ENCODE data around the gene PIK3R4. TPM values are rescaled to one million over a fixed set of nuclear protein-coding genes. Genes with fewer than 3 reads are reported as not detected.

The PIK3R4 gene
- total and polyA plus RNA-seq, 3 experiments from 2014 or later = 20.8 to 34.8 (median 32.0) TPM

DNA sequence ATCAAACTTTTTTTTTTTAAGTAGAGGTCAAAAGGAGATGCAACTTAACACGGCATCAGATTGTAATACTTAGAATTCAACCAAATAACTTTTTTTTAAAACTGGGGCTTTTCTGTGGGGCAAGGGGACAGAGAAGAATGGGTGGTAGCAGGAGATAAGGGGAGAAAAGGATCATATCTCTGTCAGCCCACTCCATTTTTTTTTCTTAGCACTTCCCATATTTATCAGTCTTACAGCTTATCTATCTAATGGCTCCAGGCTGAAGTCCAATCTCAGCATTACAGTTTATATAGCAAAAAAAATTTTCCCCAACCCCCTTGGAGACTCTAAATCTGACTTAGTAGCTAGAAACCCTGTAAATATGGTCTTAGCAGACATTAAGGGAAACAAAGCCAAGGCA lies 69.3 kb downstream of the PIK3R4 start:
- ChIA-PET CTCF (no interaction called here), POLR2A (interaction anchor here (0.6 kb wide), 1 partner anchor 34 kb away, joined by 5 read pairs; no protein-coding TSS in a partner anchor)
- Mint-ChIP-seq H3K9me3 (no peaks in the 10 kb centered on the region), H3K27me3 (no peaks in the 10 kb centered on the region), H3K4me1 (no peaks in the 10 kb centered on the region), H3K36me3 (peaks cover 5 to 79% (median 29%) of the 10 kb centered on the region in 3 donors), H3K4me3 (no peak overlapping the region), H3K27ac (peak overlapping the region in 2 of 8 donors; percentile 17 to 56)
- H3K9me3 ChIP-seq (ENCODE audit: low read length) = no peaks in the 10 kb centered on the region
- H3K27me3 ChIP-seq (ENCODE audit: insufficient read depth, low read length, poor library complexity, severe bottlenecking) = no peaks in the 10 kb centered on the region
- no peak for DNase-seq
- H3K27ac ChIP-seq (ENCODE audit: low read depth, low read length) = no peak overlapping the region
- no peak overlapping the region for H3K4me3 ChIP-seq (ENCODE audit: low read length)
- H3K4me1 ChIP-seq (ENCODE audit: insufficient read depth, low read length) = no peaks in the 10 kb centered on the region
- peaks cover 19% of the 10 kb centered on the region for H3K36me3 ChIP-seq (ENCODE audit: insufficient read depth, low read length)

DNA sequence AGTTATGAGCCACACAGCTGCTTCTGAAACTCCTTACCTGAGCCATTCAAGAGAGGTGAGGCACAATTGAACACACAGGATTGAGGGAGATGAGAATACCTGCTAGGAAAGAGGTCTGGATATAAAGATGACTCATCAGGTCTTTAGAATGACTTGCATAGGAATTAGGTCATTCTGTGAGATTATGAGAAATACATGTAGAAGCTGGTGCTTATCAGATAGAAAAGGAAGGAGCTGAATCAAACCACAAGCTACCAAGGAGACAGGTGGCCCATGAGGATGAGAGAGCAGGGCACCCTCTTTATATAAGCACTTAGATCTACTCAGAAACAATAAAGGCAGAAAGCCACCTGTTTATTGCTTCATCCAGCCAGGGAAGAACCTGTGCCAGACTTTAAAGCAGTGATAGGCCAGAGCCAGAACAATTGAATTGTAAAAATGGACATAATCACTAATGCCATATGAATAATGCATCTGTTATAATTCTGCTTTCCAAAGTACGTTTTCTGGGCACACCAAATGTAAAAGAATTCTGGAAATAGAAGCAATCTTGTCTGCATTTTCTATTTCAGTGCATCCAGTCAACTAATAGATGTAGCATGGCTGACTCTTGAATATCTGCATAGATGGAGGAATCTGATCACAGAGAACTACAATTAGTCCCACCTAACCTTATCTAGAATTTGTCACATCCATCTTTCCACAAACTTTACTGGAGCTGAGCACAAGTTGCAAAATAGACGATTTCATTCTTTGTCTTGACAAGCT lies 74.9 kb downstream of the PIK3R4 start:
- no peaks in the 10 kb centered on the region for H3K27me3 Mint-ChIP-seq
- ChIA-PET POLR2A (no interaction called here), CTCF (interaction anchor here (0.9 kb wide), 1 partner anchor 88 kb away, joined by 3 read pairs; no protein-coding TSS in a partner anchor)
- peak overlapping the region in 3 of 8 donors; percentile 26 to 57 (median 33) for H3K27ac Mint-ChIP-seq
- peaks cover 12 to 45% (median 21%) of the 10 kb centered on the region in 3 donors for H3K36me3 Mint-ChIP-seq
- H3K4me3 ChIP-seq (ENCODE audit: low read length) = no peak overlapping the region
- no peaks in the 10 kb centered on the region for H3K36me3 ChIP-seq (ENCODE audit: insufficient read depth, low read length)
- H3K27me3 ChIP-seq (ENCODE audit: insufficient read depth, low read length, poor library complexity, severe bottlenecking) = no peaks in the 10 kb centered on the region
- no peaks in the 10 kb centered on the region for H3K9me3 ChIP-seq (ENCODE audit: low read length)
- DNase-seq = no peak
- H3K9me3 Mint-ChIP-seq = no peaks in the 10 kb centered on the region
- no peaks in the 10 kb centered on the region for H3K4me1 ChIP-seq (ENCODE audit: insufficient read depth, low read length)
- H3K4me3 Mint-ChIP-seq = no peak overlapping the region
- H3K27ac ChIP-seq (ENCODE audit: low read depth, low read length) = no peak overlapping the region
- H3K4me1 Mint-ChIP-seq = no peaks in the 10 kb centered on the region

DNA sequence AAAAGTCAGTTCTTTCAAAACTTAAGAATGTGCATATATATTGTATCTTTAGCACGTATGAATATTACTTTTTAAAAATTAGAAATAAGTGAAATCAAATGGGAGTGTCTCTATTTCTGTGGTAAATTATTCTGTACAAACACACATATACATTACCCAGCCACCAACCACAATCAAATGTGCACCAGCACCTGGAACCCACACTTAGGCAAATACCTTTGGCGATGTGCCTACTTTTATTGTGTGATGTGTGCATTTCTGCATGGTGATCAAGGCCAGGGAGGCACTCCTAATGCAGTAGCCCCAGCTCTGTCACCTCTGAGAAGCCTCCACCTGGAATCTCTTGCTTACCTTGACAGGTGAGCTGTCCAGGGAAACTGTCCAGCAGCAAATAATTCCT lies 76.9 kb downstream of the PIK3R4 start:
- no peaks in the 10 kb centered on the region for H3K9me3 Mint-ChIP-seq
- H3K4me1 Mint-ChIP-seq = no peaks in the 10 kb centered on the region
- Histone ChIP-seq H3K4me1 (ENCODE audit: insufficient read depth, low read length) (no peaks in the 10 kb centered on the region), H3K9me3 (ENCODE audit: low read length) (no peaks in the 10 kb centered on the region), H3K4me3 (ENCODE audit: low read length) (no peak overlapping the region), H3K36me3 (ENCODE audit: insufficient read depth, low read length) (no peaks in the 10 kb centered on the region), H3K27me3 (ENCODE audit: insufficient read depth, low read length, poor library complexity, severe bottlenecking) (no peaks in the 10 kb centered on the region), H3K27ac (ENCODE audit: low read depth, low read length) (no peak overlapping the region)
- no peak overlapping the region for H3K27ac Mint-ChIP-seq
- CTCF ChIA-PET = no interaction called here
- DNase-seq = no peak
- H3K27me3 Mint-ChIP-seq = no peaks in the 10 kb centered on the region
- H3K4me3 Mint-ChIP-seq = no peak overlapping the region
- POLR2A ChIA-PET = no interaction called here
- H3K36me3 Mint-ChIP-seq = peaks cover 14 to 28% (median 20%) of the 10 kb centered on the region in 3 donors

DNA sequence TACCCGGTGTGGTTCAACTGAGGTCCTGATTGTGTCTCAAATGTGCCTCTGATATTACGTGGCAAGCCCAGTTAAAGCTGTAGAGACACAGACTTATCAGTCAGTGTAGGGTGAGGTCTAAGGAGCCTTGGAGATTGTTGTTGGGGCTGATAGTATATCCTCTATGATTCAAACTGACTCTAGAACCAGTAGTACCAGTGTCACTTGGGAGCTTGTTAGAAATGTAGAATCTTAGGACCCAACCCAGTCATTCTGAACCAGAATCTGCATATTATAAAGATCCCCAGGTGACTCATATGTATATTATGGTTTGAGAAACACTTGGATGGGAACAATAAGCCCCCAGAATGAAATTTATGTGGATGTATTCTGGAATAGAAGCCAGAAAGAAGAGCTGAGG lies 83.5 kb downstream of the PIK3R4 start:
- H3K4me3 ChIP-seq (ENCODE audit: low read length) = no peak overlapping the region
- no peaks in the 10 kb centered on the region for H3K4me1 ChIP-seq (ENCODE audit: insufficient read depth, low read length)
- Mint-ChIP-seq H3K27me3 (no peaks in the 10 kb centered on the region), H3K4me1 (no peaks in the 10 kb centered on the region), H3K4me3 (no peak overlapping the region), H3K9me3 (no peaks in the 10 kb centered on the region), H3K27ac (no peak overlapping the region), H3K36me3 (peaks cover 7 to 15% (median 13%) of the 10 kb centered on the region in 3 donors)
- ChIA-PET CTCF (no interaction called here), POLR2A (no interaction called here)
- no peaks in the 10 kb centered on the region for H3K27me3 ChIP-seq (ENCODE audit: insufficient read depth, low read length, poor library complexity, severe bottlenecking)
- H3K27ac ChIP-seq (ENCODE audit: low read depth, low read length) = no peak overlapping the region
- no peaks in the 10 kb centered on the region for H3K36me3 ChIP-seq (ENCODE audit: insufficient read depth, low read length)
- no peak for DNase-seq
- no peaks in the 10 kb centered on the region for H3K9me3 ChIP-seq (ENCODE audit: low read length)

DNA sequence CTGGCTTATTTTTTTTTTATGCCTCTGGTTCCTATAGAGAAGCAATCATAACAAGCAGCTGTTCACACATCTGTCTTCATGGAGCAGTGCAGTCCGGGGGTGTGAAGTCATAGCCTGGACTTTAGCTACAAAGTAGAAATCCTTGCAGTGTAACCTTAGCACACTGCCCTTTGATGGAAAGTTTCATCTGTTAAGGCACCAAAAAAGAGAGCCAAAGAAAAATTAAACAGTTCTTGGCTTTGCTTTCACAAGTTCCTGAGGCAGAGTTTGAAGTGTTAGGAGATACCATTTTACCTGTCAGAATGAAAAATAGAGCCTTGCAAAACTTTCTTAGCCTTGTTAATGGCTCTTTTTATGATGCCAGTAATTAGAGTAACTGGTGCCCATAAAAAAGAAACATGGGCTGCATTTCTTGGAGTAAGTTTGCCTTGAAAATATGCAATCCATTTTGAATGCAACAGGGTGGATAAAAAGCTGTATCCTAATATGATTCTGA lies 84.1 kb downstream of the PIK3R4 start:
- Mint-ChIP-seq H3K4me1 (no peaks in the 10 kb centered on the region), H3K9me3 (no peaks in the 10 kb centered on the region), H3K36me3 (peaks cover 12 to 14% (median 13%) of the 10 kb centered on the region in 3 donors), H3K4me3 (no peak overlapping the region), H3K27me3 (no peaks in the 10 kb centered on the region), H3K27ac (no peak overlapping the region)
- no peak for DNase-seq
- Histone ChIP-seq H3K27me3 (ENCODE audit: insufficient read depth, low read length, poor library complexity, severe bottlenecking) (no peaks in the 10 kb centered on the region), H3K4me3 (ENCODE audit: low read length) (no peak overlapping the region), H3K9me3 (ENCODE audit: low read length) (no peaks in the 10 kb centered on the region), H3K27ac (ENCODE audit: low read depth, low read length) (no peak overlapping the region), H3K4me1 (ENCODE audit: insufficient read depth, low read length) (no peaks in the 10 kb centered on the region), H3K36me3 (ENCODE audit: insufficient read depth, low read length) (no peaks in the 10 kb centered on the region)
- POLR2A ChIA-PET = no interaction called here
- CTCF ChIA-PET = no interaction called here

DNA sequence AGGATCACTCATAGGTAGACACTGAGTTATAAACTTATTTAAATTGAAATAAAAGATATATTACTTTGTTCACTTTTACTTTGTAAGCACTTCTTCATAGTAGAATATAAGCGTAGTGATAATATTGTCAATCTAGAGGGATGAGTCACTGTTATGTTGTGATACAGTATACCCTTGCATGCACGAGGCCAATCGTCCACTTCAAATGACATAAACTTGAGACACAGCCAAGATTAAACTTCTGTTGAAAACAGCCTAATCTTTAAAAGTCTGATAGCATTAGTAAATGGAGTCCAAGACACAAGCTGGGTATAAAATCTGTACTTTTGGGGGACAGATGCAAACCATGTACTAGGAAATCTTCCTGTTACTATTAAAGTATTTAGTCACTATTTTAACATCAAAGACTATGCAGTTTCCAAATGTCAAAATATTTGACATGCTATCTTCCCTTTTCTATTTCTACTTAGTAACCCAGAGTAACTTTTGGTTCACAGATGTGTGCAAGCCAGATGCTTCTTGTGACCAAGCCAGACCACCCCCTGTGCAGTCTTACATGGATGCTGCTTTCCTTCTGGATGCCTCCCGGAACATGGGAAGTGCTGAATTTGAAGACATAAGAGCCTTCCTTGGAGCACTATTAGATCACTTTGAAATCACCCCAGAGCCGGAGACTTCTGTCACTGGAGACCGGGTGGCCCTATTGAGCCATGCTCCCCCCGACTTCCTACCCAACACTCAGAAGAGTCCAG lies 85.3 kb downstream of the PIK3R4 start:
- Mint-ChIP-seq H3K9me3 (no peaks in the 10 kb centered on the region), H3K4me3 (no peak overlapping the region), H3K27ac (no peak overlapping the region), H3K27me3 (no peaks in the 10 kb centered on the region), H3K36me3 (peaks cover 9 to 13% (median 9%) of the 10 kb centered on the region in 3 donors), H3K4me1 (no peaks in the 10 kb centered on the region)
- Histone ChIP-seq H3K27me3 (ENCODE audit: insufficient read depth, low read length, poor library complexity, severe bottlenecking) (no peaks in the 10 kb centered on the region), H3K4me1 (ENCODE audit: insufficient read depth, low read length) (no peaks in the 10 kb centered on the region), H3K27ac (ENCODE audit: low read depth, low read length) (no peak overlapping the region), H3K9me3 (ENCODE audit: low read length) (no peaks in the 10 kb centered on the region), H3K36me3 (ENCODE audit: insufficient read depth, low read length) (no peaks in the 10 kb centered on the region), H3K4me3 (ENCODE audit: low read length) (no peak overlapping the region)
- POLR2A ChIA-PET = no interaction called here
- no peak for DNase-seq
- CTCF ChIA-PET = no interaction called here

DNA sequence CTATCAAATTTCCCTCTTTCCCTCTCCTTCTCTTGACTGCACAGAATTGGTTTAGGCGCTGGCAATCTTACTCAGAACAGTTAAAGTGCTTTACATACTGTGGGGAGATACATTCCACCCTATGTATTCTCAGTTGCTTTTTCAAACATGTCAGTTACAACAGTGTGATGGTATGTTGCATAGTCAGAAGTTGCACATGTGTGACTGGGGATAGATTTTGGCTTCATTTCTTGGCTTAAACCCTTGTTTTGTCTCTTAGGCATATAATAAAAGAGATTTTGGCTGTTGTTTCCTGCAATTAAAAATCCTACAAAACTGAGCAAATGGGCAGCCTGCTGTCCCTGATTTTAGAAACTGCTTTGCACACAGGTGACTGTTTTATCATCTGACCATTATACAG lies 86.7 kb downstream of the PIK3R4 start:
- H3K9me3 Mint-ChIP-seq = no peaks in the 10 kb centered on the region
- no peaks in the 10 kb centered on the region for H3K27me3 ChIP-seq (ENCODE audit: insufficient read depth, low read length, poor library complexity, severe bottlenecking)
- no peaks in the 10 kb centered on the region for H3K36me3 ChIP-seq (ENCODE audit: insufficient read depth, low read length)
- no peaks in the 10 kb centered on the region for H3K9me3 ChIP-seq (ENCODE audit: low read length)
- no peak overlapping the region for H3K4me3 Mint-ChIP-seq
- no peak overlapping the region for H3K27ac Mint-ChIP-seq
- no peak overlapping the region for H3K27ac ChIP-seq (ENCODE audit: low read depth, low read length)
- POLR2A ChIA-PET = no interaction called here
- CTCF ChIA-PET = no interaction called here
- no peak overlapping the region for H3K4me3 ChIP-seq (ENCODE audit: low read length)
- no peaks in the 10 kb centered on the region for H3K27me3 Mint-ChIP-seq
- peaks cover 9 to 13% (median 10%) of the 10 kb centered on the region in 3 donors for H3K36me3 Mint-ChIP-seq
- no peak for DNase-seq
- H3K4me1 ChIP-seq (ENCODE audit: insufficient read depth, low read length) = no peaks in the 10 kb centered on the region
- no peaks in the 10 kb centered on the region for H3K4me1 Mint-ChIP-seq

DNA sequence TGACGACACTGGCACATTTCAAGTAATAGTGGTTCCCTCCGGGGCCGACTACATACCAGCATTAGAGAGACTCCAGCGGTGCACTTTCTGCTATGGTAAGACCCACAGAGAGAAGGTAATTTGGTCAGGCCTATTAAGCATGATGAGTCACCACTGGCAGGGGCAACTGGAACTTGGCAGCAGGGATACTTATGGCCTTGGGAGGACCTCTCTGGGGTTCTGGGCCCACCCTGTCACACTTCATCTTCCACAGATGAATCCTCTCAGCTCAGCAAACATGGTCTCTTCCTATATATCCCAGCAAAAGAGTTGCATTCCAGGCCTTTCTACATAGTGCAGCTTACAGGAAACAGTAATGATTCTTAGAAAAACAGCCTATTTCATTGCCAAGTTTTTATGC lies 88.0 kb downstream of the PIK3R4 start:
- H3K27me3 Mint-ChIP-seq = no peaks in the 10 kb centered on the region
- no peaks in the 10 kb centered on the region for H3K9me3 Mint-ChIP-seq
- Histone ChIP-seq H3K4me1 (ENCODE audit: insufficient read depth, low read length) (no peaks in the 10 kb centered on the region), H3K27ac (ENCODE audit: low read depth, low read length) (no peak overlapping the region), H3K27me3 (ENCODE audit: insufficient read depth, low read length, poor library complexity, severe bottlenecking) (no peaks in the 10 kb centered on the region), H3K36me3 (ENCODE audit: insufficient read depth, low read length) (no peaks in the 10 kb centered on the region), H3K9me3 (ENCODE audit: low read length) (no peaks in the 10 kb centered on the region), H3K4me3 (ENCODE audit: low read length) (no peak overlapping the region)
- peaks cover 8 to 13% (median 9%) of the 10 kb centered on the region in 3 donors for H3K36me3 Mint-ChIP-seq
- H3K27ac Mint-ChIP-seq = no peak overlapping the region
- no peaks in the 10 kb centered on the region for H3K4me1 Mint-ChIP-seq
- no peak overlapping the region for H3K4me3 Mint-ChIP-seq
- ChIA-PET POLR2A (no interaction called here), CTCF (no interaction called here)
- no peak for DNase-seq
